Activated T-helper 2 cell treated with anti-CD3 and anti-CD28 coated beads, Interferon-gamma antibody, Interleukin-2, Interleukin-4, amounts not matched to agents 10 μg/mL and 5 μg/mL and 100 μg/mL, durations not matched to agents 14 hours and 24 hours and 36 hours (primary cell): ENCODE results near the gene CNTN4. TPM values are rescaled to one million over a fixed set of nuclear protein-coding genes. Genes with fewer than 3 reads are reported as not detected.

ENCODE experiments used
- DNase-seq: peaks from one replicate; pipeline ENCODE4 v3.0.0; 2021; ENCODE audit warnings: low spot score
- H3K27ac Mint-ChIP-seq: one replicate; pipeline ENCODE4 v1.8.0; 2021; ENCODE audit warnings: mixed read lengths
- H3K27me3 Mint-ChIP-seq: one replicate; pipeline ENCODE4 v1.8.0; 2021; ENCODE audit warnings: low read depth, mixed read lengths
- H3K36me3 Mint-ChIP-seq: one replicate; pipeline ENCODE4 v1.8.0; 2021; ENCODE audit warnings: low read depth, mixed read lengths
- H3K4me1 Mint-ChIP-seq: one replicate; pipeline ENCODE4 v1.8.0; 2021; ENCODE audit warnings: low read depth, mixed read lengths
- H3K4me3 Mint-ChIP-seq: one replicate; pipeline ENCODE4 v1.8.0; 2021; ENCODE audit warnings: low read depth, mild to moderate bottlenecking, moderate library complexity, mixed read lengths
- H3K9me3 Mint-ChIP-seq: one replicate; pipeline ENCODE4 v1.8.0; 2021; ENCODE audit warnings: mixed read lengths
- intact Hi-C: fragments of 100-400 bp; cut with micrococcal nuclease; formaldehyde crosslinking; loops from one replicate; pipeline ENCODE4 v1.15.1; 2023
- total RNA-seq: library from RNA; stranded (reverse); gene quantifications from 2 replicates; pipeline ENCODE4 v1.2.3, GENCODE V29; 2022

Gene CNTN4
- total RNA-seq, 1 donor from 2014 or later: not detected

- Mint-ChIP-seq H3K27ac (no peak overlapping the region), H3K27me3 (no peaks in the 10 kb centered on the region), H3K36me3 (no peaks in the 10 kb centered on the region), H3K4me1 (no peaks in the 10 kb centered on the region), H3K9me3 (no peaks in the 10 kb centered on the region), H3K4me3 (no peak overlapping the region)
- intact Hi-C loops: no loop called here
- DNase-seq: no peak
Measured at GRCh38 chr3:2929574-2929973, 830.9 kb downstream of the CNTN4 start.

GRCh38 chr3:2931265-2931664 lies 832.6 kb downstream of the CNTN4 start:
- Mint-ChIP-seq H3K4me1 (no peaks in the 10 kb centered on the region), H3K27me3 (no peaks in the 10 kb centered on the region), H3K36me3 (no peaks in the 10 kb centered on the region), H3K9me3 (no peaks in the 10 kb centered on the region), H3K27ac (no peak overlapping the region), H3K4me3 (no peak overlapping the region)
- no peak for DNase-seq
- intact Hi-C loops: no loop called here

- Mint-ChIP-seq H3K4me1 (no peaks in the 10 kb centered on the region), H3K27ac (no peak overlapping the region), H3K36me3 (no peaks in the 10 kb centered on the region), H3K27me3 (no peaks in the 10 kb centered on the region), H3K4me3 (no peak overlapping the region), H3K9me3 (no peaks in the 10 kb centered on the region)
- no peak for DNase-seq
- intact Hi-C loops: no loop called here
Measured at GRCh38 chr3:2934541-2934940, 835.9 kb downstream of the CNTN4 start.

DNA sequence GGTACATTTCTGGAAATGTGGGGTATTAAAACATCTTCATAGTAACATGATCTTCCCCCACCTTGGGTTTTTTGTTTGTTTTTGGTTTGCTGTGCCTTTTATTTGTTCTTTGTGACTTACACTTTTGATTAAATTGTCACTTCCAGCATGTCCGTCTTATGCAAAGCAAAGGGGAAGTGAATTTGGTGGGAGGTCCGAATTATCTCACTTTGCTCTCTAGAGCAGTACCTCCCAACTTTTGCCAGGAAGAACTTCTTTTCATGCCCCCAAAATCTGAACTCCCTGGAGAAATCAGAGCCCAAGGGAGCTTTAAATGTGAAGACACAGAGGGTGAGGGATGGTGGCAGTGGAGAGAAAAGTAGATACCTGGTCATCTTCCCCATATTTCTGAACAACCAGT lies 838.4 kb downstream of the CNTN4 start:
- Mint-ChIP-seq H3K36me3 (no peaks in the 10 kb centered on the region), H3K27me3 (no peaks in the 10 kb centered on the region), H3K9me3 (no peaks in the 10 kb centered on the region), H3K4me3 (no peak overlapping the region), H3K4me1 (no peaks in the 10 kb centered on the region), H3K27ac (no peak overlapping the region)
- DNase-seq: no peak
- intact Hi-C loops: no loop called here

- H3K27ac Mint-ChIP-seq: no peak overlapping the region
Measured at GRCh38 chr3:2937592-2937991, 838.9 kb downstream of the CNTN4 start.

DNA sequence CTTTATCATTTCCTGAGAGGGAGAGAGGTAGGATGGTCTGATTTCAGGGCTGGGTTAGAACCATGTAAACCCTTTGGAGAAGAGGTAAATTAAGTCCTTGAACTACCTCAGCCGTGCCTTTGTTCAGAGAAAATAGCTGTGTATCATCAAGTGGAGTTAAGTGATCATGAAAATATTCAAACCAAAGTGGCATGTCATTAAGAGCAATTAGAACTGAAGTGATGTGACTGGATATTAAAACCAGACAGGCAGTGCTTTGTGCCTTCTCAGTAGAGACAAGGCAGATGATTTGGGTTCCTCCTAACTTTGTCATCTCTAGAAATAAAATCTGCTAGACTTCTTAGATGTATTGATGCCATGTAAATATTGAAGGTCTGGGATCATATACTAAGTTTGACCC lies 840.0 kb downstream of the CNTN4 start:
- no peak for DNase-seq
- H3K4me1 Mint-ChIP-seq: no peaks in the 10 kb centered on the region
- H3K27ac Mint-ChIP-seq: no peak overlapping the region
- intact Hi-C loops: no loop called here
- no peaks in the 10 kb centered on the region for H3K36me3 Mint-ChIP-seq
- H3K27me3 Mint-ChIP-seq: no peaks in the 10 kb centered on the region
- no peak overlapping the region for H3K4me3 Mint-ChIP-seq
- H3K9me3 Mint-ChIP-seq: no peaks in the 10 kb centered on the region

More at GRCh38 chr3:2937592-2937991, 838.9 kb downstream of the CNTN4 start:
- Mint-ChIP-seq H3K36me3 (no peaks in the 10 kb centered on the region), H3K4me1 (no peaks in the 10 kb centered on the region), H3K27me3 (no peaks in the 10 kb centered on the region), H3K9me3 (no peaks in the 10 kb centered on the region), H3K4me3 (no peak overlapping the region)
- no peak for DNase-seq
- intact Hi-C loops: no loop called here

DNA sequence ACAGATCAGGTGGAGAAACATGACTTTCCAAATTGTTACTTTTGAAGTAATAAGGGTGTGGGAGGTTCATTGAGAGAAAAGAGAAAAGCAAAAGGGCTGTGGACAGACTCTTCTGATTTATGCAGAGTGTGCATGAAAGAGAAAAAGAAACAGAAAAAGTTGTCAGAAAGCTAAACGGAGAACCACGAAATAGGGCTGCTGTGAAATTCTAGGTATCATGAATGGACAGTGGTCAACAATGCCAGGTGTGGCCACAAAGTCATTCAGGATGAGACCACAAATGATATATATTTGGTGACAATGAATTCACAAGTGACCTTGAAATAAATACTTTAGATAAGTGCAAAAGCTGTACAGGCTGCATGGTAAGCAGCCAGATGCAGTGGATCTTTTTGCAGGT lies 841.4 kb downstream of the CNTN4 start:
- Mint-ChIP-seq H3K27ac (no peak overlapping the region), H3K4me1 (no peaks in the 10 kb centered on the region), H3K4me3 (no peak overlapping the region), H3K36me3 (no peaks in the 10 kb centered on the region), H3K9me3 (no peaks in the 10 kb centered on the region), H3K27me3 (no peaks in the 10 kb centered on the region)
- intact Hi-C loops: no loop called here
- DNase-seq: no peak

GRCh38 chr3:2944628-2945027 lies 846.0 kb downstream of the CNTN4 start:
- no peaks in the 10 kb centered on the region for H3K4me1 Mint-ChIP-seq
- H3K4me3 Mint-ChIP-seq: no peak overlapping the region
- H3K9me3 Mint-ChIP-seq: no peaks in the 10 kb centered on the region
- no peaks in the 10 kb centered on the region for H3K36me3 Mint-ChIP-seq
- intact Hi-C loops: no loop called here
- no peak overlapping the region for H3K27ac Mint-ChIP-seq
- H3K27me3 Mint-ChIP-seq: peaks cover 2% of the 10 kb centered on the region
- no peak for DNase-seq

- intact Hi-C loops: no loop called here
- Mint-ChIP-seq H3K27ac (no peak overlapping the region), H3K9me3 (no peaks in the 10 kb centered on the region), H3K4me1 (no peaks in the 10 kb centered on the region), H3K4me3 (no peak overlapping the region), H3K27me3 (peaks cover 2% of the 10 kb centered on the region), H3K36me3 (no peaks in the 10 kb centered on the region)
- no peak for DNase-seq
Measured at GRCh38 chr3:2945121-2945520, 846.5 kb downstream of the CNTN4 start.

- no peak overlapping the region for H3K4me3 Mint-ChIP-seq
- H3K27ac Mint-ChIP-seq: no peak overlapping the region
- no peaks in the 10 kb centered on the region for H3K9me3 Mint-ChIP-seq
- H3K4me1 Mint-ChIP-seq: no peaks in the 10 kb centered on the region
- peaks cover 2% of the 10 kb centered on the region for H3K27me3 Mint-ChIP-seq
- no peak for DNase-seq
- intact Hi-C loops: no loop called here
- H3K36me3 Mint-ChIP-seq: no peaks in the 10 kb centered on the region
Measured at GRCh38 chr3:2947536-2947935, 848.9 kb downstream of the CNTN4 start.

- Mint-ChIP-seq H3K4me3 (no peak overlapping the region), H3K27ac (no peak overlapping the region), H3K27me3 (peaks cover 2% of the 10 kb centered on the region), H3K4me1 (no peaks in the 10 kb centered on the region), H3K36me3 (no peaks in the 10 kb centered on the region), H3K9me3 (no peaks in the 10 kb centered on the region)
- DNase-seq: no peak
- intact Hi-C loops: no loop called here
Measured at GRCh38 chr3:2948882-2949281, 850.2 kb downstream of the CNTN4 start.

- no peak for DNase-seq
- Mint-ChIP-seq H3K27me3 (peaks cover 2% of the 10 kb centered on the region), H3K4me3 (no peak overlapping the region), H3K36me3 (no peaks in the 10 kb centered on the region), H3K4me1 (no peaks in the 10 kb centered on the region), H3K27ac (no peak overlapping the region), H3K9me3 (no peaks in the 10 kb centered on the region)
- intact Hi-C loops: no loop called here
Measured at GRCh38 chr3:2950159-2950558, 851.5 kb downstream of the CNTN4 start.

- intact Hi-C loops: no loop called here
Measured at GRCh38 chr3:2957115-2957514, 858.4 kb downstream of the CNTN4 start.

GRCh38 chr3:2958551-2958950 lies 859.9 kb downstream of the CNTN4 start:
- Mint-ChIP-seq H3K9me3 (no peaks in the 10 kb centered on the region), H3K36me3 (no peaks in the 10 kb centered on the region), H3K27me3 (peaks cover 2% of the 10 kb centered on the region), H3K4me3 (no peak overlapping the region), H3K27ac (no peak overlapping the region), H3K4me1 (no peaks in the 10 kb centered on the region)
- intact Hi-C loops: no loop called here
- DNase-seq: no peak

More at GRCh38 chr3:2957115-2957514, 858.4 kb downstream of the CNTN4 start:
- H3K4me3 Mint-ChIP-seq: no peak overlapping the region
- no peaks in the 10 kb centered on the region for H3K9me3 Mint-ChIP-seq
- H3K27ac Mint-ChIP-seq: no peak overlapping the region
- H3K36me3 Mint-ChIP-seq: no peaks in the 10 kb centered on the region
- no peaks in the 10 kb centered on the region for H3K4me1 Mint-ChIP-seq
- H3K27me3 Mint-ChIP-seq: peaks cover 2% of the 10 kb centered on the region
- no peak for DNase-seq
